SU-DHL-6 (cell line): ENCODE measurements around the gene MATN1.

Experiments used
- H2AFZ ChIP-seq: fragments of 200-600 bp; sonication (generic); 2 replicates; pipeline ENCODE4 v1.6.1; 2014; ENCODE audit warnings: low read depth, mild to moderate bottlenecking, moderate library complexity, mixed read lengths, antibody characterized with exemption, low read length; ENCODE audit not compliant: severe bottlenecking
- H3F3A ChIP-seq: fragments of 200-600 bp; shearing (Covaris generic); 2 replicates; pipeline ENCODE4 v1.6.0; 2016; ENCODE audit warnings: antibody characterized with exemption, mild to moderate bottlenecking; ENCODE audit not compliant: insufficient read depth
- H3K27ac ChIP-seq: fragments of 200-600 bp; sonication (generic); 2 replicates; pipeline ENCODE4 v1.5.1; 2016; ENCODE audit warnings: low read depth, mild to moderate bottlenecking, low read length, moderate library complexity, mixed read lengths
- H3K27me3 ChIP-seq: fragments of 200-600 bp; sonication (generic), shearing (Covaris generic); 2 replicates; pipeline ENCODE4 v1.6.0; 2014; ENCODE audit warnings: mild to moderate bottlenecking, low read length
- H3K36me3 ChIP-seq: fragments of 200-600 bp; sonication (generic); 2 replicates; pipeline ENCODE4 v1.6.1; 2014; ENCODE audit warnings: mild to moderate bottlenecking, low read length, mixed read lengths
- H3K4me2 ChIP-seq: fragments of 300-600, 200-600 bp; shearing (Covaris generic), sonication (generic); 2 replicates; pipeline ENCODE4 v1.6.0; 2014; ENCODE audit warnings: low read length, low read depth, mild to moderate bottlenecking; ENCODE audit not compliant: poor library complexity, severe bottlenecking
- H3K4me3 ChIP-seq: fragments of 200-600 bp; sonication (generic); 2 replicates; pipeline ENCODE4 v1.5.1; 2014; ENCODE audit warnings: antibody characterized with exemption, low read length, mild to moderate bottlenecking, mixed read lengths; ENCODE audit not compliant: insufficient read depth, poor library complexity, severe bottlenecking
- H3K79me2 ChIP-seq: fragments of 200-600 bp; sonication (generic); 2 replicates; pipeline ENCODE4 v1.6.1; 2014; ENCODE audit warnings: mild to moderate bottlenecking, low read length, moderate library complexity; ENCODE audit not compliant: insufficient read depth
- H3K9ac ChIP-seq: fragments of 200-600 bp; sonication (generic); 2 replicates; pipeline ENCODE4 v1.7.0; 2014; ENCODE audit warnings: mild to moderate bottlenecking, low read length
- H3K9me2 ChIP-seq: fragments of 200-600 bp; sonication (generic); replicated peaks from 2 replicates; pipeline ENCODE4 v1.6.1; 2014; ENCODE audit warnings: low read length; ENCODE audit not compliant: insufficient read depth
- H3K9me3 ChIP-seq: fragments of 200-600 bp; sonication (generic); 2 replicates; pipeline ENCODE4 v1.6.1; 2014; ENCODE audit warnings: low read length, mixed read lengths; ENCODE audit not compliant: insufficient read depth
- H4K20me1 ChIP-seq: fragments of 200-600 bp; sonication (generic); 2 replicates; pipeline ENCODE4 v1.6.1; 2014; ENCODE audit warnings: low read depth, mild to moderate bottlenecking, antibody characterized with exemption, low read length, moderate library complexity, mixed read lengths
- EZH2phosphoT487 ChIP-seq: fragments of 200-600 bp; sonication (generic), shearing (Covaris generic); conservative IDR thresholded peaks from 2 replicates; pipeline ENCODE4 v1.6.1; 2018; ENCODE audit warnings: mild to moderate bottlenecking, antibody characterized with exemption, low read length, moderate library complexity, mixed read lengths
- TF ChIP-seq, protein P1 (sequence below): fragments of 200-600 bp; sonication (generic); IDR thresholded peaks from one replicate; pipeline ENCODE4 v1.5.1; 2017; ENCODE audit warnings: antibody characterized with exemption, mild to moderate bottlenecking, low read length, moderate library complexity; ENCODE audit not compliant: insufficient read depth, poor library complexity, severe bottlenecking

MATN1 gene

DNA sequence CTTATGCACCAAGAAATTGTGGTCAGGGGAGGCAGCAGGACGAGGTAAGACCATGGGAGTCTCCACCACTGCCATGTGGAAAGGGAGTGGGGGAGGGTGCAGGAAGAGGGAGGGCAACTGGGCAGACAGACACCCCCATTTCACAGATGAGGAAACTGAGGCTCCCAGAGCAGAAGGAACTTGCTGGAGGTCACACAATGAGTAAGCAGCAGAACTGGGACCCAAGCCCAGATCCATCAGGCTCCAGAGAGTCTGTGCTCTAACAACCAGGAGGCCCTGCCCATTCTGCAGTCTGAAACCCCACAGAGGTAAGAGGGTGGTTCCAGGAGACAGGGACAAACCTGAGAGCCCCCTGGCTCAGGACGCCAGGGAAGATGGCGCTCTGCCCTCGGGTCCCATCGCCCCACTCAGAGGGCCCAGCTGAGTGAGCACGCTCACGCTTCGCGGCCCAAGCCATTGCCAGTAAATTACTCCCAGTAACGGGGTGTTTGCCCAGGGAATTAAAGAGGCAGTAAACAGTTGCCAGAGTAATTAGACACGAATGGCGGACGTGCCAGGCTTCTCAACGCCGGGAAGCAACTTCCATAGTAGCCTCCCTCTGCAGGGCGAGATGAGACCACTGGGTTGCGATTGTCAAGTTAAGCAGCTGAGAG, 59.2 kb downstream of the MATN1 start:
- H3K9ac ChIP-seq = no peak overlapping the region
- H3K36me3 ChIP-seq = no peaks in the 10 kb centered on the region
- H3K9me3 ChIP-seq = no peaks in the 10 kb centered on the region
- no peaks in the 10 kb centered on the region for H3F3A ChIP-seq
- no peaks in the 10 kb centered on the region for H4K20me1 ChIP-seq
- no peak for TF ChIP-seq EZH2phosphoT487
- TF ChIP-seq, protein P1, sequence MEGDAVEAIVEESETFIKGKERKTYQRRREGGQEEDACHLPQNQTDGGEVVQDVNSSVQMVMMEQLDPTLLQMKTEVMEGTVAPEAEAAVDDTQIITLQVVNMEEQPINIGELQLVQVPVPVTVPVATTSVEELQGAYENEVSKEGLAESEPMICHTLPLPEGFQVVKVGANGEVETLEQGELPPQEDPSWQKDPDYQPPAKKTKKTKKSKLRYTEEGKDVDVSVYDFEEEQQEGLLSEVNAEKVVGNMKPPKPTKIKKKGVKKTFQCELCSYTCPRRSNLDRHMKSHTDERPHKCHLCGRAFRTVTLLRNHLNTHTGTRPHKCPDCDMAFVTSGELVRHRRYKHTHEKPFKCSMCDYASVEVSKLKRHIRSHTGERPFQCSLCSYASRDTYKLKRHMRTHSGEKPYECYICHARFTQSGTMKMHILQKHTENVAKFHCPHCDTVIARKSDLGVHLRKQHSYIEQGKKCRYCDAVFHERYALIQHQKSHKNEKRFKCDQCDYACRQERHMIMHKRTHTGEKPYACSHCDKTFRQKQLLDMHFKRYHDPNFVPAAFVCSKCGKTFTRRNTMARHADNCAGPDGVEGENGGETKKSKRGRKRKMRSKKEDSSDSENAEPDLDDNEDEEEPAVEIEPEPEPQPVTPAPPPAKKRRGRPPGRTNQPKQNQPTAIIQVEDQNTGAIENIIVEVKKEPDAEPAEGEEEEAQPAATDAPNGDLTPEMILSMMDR = no peak
- no peak overlapping the region for H3K27ac ChIP-seq
- H3K4me2 ChIP-seq = no peak overlapping the region
- no peaks in the 10 kb centered on the region for H3K9me2 ChIP-seq
- H2AFZ ChIP-seq = no peak overlapping the region
- H3K79me2 ChIP-seq = no peaks in the 10 kb centered on the region
- H3K4me3 ChIP-seq = no peak overlapping the region
- no peaks in the 10 kb centered on the region for H3K27me3 ChIP-seq

DNA sequence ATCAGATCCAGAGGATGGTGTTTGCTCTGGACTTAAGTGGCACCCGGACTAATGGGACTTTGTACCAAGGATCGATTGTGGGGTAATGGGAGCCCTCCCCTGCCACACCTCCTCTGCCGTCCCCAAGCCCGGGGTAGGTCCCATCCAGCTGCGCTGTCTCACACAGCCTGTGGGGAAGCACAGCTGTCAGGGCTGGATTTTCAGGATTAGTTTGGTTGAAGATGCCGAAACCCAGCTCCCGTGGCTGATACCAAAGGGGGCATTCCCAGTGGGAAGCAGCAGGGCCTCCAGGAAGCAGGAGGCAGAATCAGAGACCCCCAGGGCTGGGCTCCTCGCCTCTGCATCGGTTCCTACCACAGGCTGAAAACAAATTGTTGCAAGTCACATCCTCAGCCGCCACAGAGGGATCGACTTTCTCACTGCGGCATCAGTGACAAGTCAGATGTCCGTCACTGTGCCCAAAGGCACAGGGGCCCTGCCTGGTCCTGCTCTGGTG, 59.7 kb downstream of the MATN1 start:
- H2AFZ ChIP-seq = no peak overlapping the region
- no peak overlapping the region for H3K9ac ChIP-seq
- no peaks in the 10 kb centered on the region for H3K9me2 ChIP-seq
- H3K79me2 ChIP-seq = no peaks in the 10 kb centered on the region
- H3K9me3 ChIP-seq = no peaks in the 10 kb centered on the region
- no peak overlapping the region for H3K4me2 ChIP-seq
- no peaks in the 10 kb centered on the region for H4K20me1 ChIP-seq
- H3K36me3 ChIP-seq = no peaks in the 10 kb centered on the region
- TF ChIP-seq, protein P1 = no peak
- TF ChIP-seq EZH2phosphoT487 = no peak
- no peak overlapping the region for H3K4me3 ChIP-seq
- no peaks in the 10 kb centered on the region for H3F3A ChIP-seq
- H3K27ac ChIP-seq = no peak overlapping the region
- H3K27me3 ChIP-seq = no peaks in the 10 kb centered on the region

GRCh38 chr1:30662291-30662840, 61.0 kb downstream of the MATN1 start:
- TF ChIP-seq, protein P1 = no peak
- TF ChIP-seq EZH2phosphoT487 = no peak
- no peak overlapping the region for H3K4me2 ChIP-seq
- no peaks in the 10 kb centered on the region for H3K79me2 ChIP-seq
- H3K9ac ChIP-seq = no peak overlapping the region
- H3K27ac ChIP-seq = no peak overlapping the region
- no peaks in the 10 kb centered on the region for H3K27me3 ChIP-seq
- no peak overlapping the region for H3K4me3 ChIP-seq
- no peaks in the 10 kb centered on the region for H4K20me1 ChIP-seq
- H3K9me3 ChIP-seq = no peaks in the 10 kb centered on the region
- H3K36me3 ChIP-seq = no peaks in the 10 kb centered on the region
- no peak overlapping the region for H2AFZ ChIP-seq
- H3F3A ChIP-seq = no peaks in the 10 kb centered on the region
- no peaks in the 10 kb centered on the region for H3K9me2 ChIP-seq
